ENCODE measurements around the gene MRPL32.

GRCh38 chr7:42956062-42956461 is 23.9 kb downstream of the MRPL32 start:
- no peak for TF ChIP-seq CTCF (IDR thresholded peaks at IDR 0.05)
- TF ChIP-seq POLR2AphosphoS5 (IDR thresholded peaks at IDR 0.05) = no peak
